Muscle of arm (tissue), 12 donors: ENCODE results near the gene FAM72D. TPM values are rescaled to one million over a fixed set of nuclear protein-coding genes. Genes with fewer than 3 reads are reported as not detected.
"Not testable (repeated sequence)": the region's sequence is repeated elsewhere in the genome, so short reads cannot be mapped to it uniquely, and the experiment has no call there.

ENCODE experiments used
- DNase-seq: peaks from one replicate; pipeline ENCODE4 v3.0.0-alpha.2; 2013
- polyA plus RNA-seq, 12 donors: library from polyadenylated mRNA; unstranded; fragments of 120-200 nt; gene quantifications; one replicate each; pipeline ENCODE4 v1.2.1, GENCODE V29; 2013; ENCODE audit not compliant: insufficient read length in 12 of 12

FAM72D gene
- polyA plus RNA-seq, 12 donors = 0.39 to 3.4 (median 1.3) TPM; not detected in 2

DNA sequence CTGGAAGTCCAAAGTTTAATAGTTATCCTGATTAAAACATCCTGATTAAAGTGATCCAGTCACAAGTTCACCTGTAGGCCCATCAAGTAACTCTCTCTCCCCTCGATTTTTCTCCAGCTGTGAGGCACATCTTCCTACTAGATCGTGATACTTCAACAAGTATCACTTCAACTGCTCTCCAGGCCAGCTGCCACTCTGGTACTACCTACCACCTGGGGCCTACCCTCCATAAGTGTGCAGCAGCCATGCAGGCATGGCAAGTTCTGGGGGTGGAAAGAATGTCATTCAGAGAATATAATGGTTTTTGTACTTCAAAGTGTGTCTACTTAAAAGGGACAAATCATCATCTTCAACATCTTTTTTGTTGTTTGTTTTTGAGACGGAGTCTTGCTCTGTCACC, 15.6 kb upstream of the FAM72D start:
- DNase-seq = not testable (repeated sequence)

DNA sequence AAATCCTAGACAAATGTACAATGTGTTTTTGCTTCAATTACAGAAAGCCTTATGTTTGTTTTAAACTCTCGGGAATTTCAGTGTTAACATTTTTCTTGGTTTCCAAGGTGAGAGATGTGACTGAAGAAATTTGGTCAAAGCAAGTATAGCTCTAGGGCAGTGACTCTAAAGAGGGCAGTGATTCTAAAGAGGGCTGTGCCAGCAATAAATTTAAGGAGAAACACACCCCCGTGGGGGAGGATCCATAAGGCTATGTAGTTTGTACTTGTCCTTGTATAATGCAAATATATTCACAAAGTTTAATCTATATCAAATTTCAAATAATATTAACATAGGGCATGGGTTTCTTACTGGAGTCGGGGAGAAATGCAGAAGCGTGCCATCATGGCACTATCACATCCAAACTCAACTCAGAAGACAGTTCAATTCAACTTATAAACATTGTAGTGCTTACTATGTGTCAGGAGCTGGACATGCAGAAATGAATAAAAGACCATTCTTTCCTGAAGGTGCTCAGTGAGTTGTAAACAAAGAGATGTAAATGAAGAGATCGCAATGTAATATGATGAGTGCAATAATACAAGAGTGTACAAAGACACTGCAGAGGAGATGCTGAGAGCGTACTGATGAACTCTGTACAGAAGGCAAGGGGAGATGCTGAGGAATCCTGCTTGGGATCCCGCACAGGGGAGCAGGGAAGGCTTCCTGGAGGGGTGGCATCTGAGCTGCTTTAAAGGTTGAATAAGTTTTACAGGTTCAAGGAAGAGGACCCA, 13.1 kb upstream of the FAM72D start:
- not testable (repeated sequence) for DNase-seq

DNA sequence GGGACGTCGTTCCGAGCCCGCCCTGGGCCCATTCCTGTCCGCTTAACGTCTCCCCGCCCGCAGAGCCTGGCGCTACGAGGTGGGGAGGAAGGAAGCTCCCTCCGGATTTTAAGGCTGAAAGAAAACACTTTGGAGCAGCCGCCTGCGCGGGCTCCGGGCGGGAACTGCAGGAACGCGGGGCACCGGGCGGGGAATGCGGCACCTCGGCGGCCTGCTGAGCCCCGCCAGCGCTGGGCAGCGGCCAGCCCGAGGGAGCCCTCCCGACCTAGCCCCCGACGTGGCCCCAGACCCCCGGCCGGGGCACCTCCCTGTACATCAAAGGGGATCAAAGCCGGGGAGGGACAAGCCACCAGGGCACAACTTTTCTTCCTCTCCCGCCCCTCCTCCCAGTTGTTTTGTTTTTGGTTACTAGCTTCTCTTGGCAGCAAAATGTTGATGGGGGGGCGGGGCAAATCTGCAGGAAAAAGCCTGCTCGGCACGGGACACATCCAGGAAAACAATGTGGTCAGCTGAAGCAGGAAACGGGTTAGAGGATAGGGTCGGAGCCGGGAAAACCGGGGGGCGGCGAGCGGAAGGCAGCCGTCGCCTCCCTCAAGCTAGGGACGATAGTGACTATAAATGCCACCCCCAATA, 2.1 kb upstream of the FAM72D start:
- DNase-seq = peak; percentile 7

DNA sequence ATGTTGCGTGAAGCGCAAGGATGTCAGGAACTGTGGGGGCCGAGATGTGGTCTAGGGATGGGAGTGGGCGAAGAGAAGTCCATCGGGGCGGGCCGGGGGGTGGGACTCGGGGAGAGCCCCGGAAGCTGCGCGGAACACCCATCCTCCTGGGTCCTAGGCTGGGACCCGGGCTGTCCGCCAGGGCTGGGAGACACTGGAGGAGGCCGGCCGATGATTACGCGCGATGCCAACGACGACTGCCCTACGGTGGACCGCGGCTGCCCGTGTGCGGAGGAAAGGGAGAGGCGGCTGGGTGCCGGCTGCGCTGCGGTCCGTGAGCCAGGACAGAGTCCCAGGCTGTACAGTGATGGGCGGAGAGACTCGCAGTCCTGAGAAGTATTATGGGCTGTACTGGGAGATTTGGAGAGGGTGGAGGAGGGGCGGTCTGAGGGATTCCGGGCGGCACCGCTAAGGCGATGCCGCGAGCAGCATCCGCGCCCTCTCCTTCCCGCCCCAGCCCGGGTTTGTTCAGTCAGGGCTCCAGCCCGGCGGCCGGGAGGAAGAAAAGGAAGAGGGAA, 1.0 kb upstream of the FAM72D start:
- DNase-seq = not testable (repeated sequence)

DNA sequence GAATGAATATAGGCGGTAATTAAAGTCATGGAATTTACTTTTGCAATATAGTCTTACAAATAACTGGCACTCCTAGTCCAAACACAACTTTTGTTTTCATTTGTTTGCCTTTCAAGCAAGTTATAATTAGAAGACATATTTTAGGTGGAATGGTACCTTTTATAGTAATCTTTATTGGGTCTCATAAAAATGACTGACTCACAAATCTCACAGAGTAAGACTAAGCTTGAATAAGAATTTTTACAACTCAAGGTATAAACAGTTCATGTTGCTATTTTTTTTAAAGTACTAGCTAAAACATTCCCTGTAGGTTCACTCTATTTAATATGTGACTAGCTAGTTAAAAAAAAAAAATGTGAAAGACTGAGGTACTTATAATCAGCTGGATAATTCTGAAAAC, 6.0 kb downstream of the FAM72D start:
- DNase-seq = not testable (repeated sequence)

DNA sequence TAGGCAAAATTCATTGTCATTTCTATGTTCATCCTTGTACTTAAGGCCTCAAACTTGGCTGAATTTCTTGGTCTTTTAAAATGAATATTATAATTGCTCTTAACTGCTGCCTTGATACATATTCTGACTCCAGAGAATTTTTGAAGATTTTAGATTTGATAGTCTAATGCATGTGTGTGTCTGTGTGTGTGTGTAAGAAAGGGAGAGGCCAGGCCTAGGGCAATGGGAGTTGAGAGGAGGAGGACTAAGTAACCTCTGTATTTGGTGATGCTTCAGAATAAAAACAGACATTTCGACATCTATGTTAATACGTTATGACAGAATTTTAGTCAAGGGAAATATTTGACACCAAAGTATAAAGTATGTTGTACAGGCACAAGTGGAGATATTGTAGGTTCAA, 7.5 kb downstream of the FAM72D start:
- not testable (repeated sequence) for DNase-seq

DNA sequence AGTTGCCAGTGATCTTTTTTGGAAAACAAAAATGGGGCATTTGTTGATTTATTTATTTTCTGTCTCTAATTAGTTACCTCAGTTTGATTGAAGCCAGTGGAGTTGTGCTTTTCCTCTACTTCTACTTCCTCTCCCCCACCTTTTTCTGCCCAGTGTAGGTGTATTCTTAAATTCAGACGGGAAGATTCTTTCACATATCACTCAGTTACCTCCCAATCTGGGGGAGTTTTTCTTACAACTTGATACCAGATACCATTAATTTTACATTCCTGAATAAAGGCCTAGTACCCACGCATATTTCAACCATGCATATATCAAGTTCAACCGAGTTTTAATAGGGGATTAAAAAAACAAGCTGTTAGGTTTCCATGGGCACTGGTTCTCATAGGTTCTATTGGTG, 15.9 kb downstream of the FAM72D start:
- not testable (repeated sequence) for DNase-seq

DNA sequence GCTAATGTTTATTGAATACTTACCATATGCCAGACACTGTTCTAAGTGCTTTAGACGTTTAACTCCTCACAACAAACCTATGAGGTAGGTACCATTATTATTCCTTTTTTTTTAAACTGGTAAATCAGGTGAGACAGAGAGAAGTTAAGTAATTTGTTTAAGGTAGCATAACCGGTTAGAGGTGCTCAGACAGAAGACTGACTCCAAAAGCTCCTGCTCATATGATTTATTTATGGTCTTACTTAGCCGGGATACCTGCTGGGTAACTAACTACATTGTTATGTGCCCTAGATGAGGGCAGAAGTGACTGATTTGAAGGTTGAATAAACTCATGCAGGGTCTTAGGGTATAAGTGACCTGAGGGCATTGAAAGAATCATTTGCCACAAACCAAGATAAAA, 16.9 kb downstream of the FAM72D start:
- not testable (repeated sequence) for DNase-seq

DNA sequence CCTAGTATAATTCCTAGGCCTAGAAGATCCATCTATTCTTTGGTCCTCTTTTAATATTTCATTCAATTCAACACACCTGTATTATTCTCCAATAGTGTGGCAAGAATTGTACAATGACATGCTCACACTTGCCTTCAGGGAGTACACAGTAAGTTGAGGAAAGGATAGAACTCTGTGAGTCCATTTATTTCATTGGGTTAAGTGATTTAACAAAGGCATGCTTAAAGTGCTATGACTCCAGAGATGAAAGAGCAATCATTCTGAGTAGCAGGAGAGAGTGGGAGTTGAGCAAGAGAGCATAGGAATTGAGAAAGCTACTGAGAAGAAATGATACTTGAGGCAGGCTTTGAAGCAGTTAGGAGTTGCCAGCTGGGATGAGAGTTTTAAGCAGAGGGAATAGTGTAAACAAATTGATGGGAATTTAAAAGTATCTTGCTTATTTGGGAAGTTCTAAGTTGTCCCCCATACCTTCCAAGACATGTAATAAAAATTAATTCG, 18.8 kb downstream of the FAM72D start:
- DNase-seq = not testable (repeated sequence)

DNA sequence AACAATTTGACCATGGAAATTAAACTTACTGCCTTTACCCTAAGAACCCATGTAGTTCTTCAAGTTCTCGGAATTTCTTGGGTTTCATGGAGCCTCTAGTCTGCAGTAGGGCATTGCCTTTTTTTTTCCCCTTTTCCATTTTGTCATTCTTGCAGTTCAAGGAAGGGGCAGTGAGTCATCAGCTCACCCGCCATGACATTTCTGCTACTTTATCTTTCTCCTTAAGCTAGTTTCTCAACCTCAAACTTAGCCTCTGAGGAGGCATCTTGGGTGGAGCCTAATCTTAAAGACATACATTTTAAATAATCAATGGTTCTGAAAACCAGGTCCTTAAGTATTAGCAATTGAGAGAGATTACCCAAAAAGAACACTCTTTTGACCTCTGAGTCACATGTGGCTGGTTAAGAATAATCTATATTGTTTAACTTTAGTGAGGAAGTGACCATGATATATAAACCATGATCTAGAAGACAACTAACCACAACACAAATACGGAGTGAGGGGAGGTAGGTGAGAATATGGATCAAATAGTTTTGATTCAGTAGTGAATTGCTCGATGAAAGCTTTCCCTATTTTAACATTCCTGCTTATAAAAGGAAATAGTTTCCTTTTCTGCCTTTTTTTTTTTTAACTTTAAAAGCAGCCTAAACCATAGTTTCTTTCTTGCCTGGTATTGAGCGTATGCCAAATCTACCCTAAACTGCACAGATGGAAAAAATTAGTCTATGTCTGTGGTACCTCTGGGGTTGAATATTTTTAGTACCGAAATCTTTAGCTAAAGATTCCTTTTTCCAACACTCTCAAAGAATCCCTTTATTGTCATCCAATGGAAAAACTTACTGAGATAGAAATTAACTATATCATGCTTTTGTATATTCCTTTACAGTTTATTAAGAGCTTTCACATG, 20.1 kb downstream of the FAM72D start:
- DNase-seq = not testable (repeated sequence)

DNA sequence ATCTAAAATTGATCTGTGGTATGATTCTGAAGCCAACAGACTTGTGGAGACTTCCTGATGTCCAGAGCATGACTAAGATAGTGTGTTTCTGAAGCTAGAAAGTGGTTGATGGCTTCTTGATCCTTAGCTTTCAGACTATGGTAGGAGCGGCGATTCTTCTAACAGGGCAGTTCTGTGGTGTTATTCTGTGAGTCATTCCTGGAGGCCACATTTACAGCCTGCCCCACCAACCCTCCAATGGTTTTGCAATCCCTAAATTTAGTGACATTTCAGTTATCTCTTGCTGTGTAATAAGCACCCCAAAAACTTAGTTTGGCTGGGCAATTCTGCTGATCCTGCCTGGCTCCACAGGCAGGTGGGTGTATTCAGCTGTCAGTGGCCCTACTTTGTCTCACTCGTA, 24.1 kb downstream of the FAM72D start:
- DNase-seq = not testable (repeated sequence)

DNA sequence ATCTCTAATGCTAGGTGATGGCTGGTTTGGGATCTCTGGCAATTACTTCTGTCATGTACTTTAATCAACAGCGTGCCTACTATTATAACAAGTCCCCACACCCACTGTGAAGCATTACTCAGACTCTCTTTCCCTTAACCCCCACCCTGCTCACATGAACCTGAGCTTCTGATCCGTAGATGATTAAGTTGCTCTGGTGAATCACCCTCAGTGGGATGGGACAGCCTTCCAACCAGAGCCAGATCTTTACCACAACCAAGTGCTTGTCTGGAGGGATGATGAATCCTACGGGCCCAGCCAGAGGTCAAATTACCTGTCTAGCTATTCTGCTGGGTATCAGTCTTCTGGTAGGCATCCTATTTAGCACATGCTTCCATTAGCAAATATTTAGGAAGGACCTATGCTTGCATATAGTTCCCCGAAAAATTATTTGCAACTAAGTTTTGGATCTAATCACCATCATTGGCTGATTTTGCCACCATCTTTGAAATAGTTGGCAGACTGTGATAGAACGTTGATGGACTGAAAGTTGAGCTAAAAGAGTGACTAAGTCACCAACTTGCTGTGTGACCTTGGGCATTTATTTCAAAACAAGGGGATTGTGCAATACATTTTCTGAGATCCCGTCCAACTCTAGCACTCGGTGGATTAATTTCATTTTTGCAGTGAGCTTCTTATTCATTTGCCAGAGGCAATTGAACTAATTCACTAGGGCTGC, 26.7 kb downstream of the FAM72D start:
- not testable (repeated sequence) for DNase-seq

DNA sequence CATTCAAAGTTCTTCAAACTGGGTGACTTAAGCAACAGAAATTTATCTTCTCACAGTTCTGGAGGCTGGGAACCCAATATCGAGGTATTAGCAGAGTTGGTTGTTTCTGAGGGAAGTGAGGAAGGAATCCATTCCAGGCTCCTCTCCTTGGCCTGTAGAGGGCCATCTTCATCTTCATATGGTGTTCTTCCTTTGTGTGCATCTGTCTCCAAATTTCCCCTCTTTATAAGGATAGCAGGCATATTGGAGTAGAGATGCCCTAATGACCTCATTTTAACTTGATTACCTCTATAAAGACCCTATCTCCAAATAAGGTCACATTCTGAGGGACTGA, 27.3 kb downstream of the FAM72D start:
- not testable (repeated sequence) for DNase-seq

DNA sequence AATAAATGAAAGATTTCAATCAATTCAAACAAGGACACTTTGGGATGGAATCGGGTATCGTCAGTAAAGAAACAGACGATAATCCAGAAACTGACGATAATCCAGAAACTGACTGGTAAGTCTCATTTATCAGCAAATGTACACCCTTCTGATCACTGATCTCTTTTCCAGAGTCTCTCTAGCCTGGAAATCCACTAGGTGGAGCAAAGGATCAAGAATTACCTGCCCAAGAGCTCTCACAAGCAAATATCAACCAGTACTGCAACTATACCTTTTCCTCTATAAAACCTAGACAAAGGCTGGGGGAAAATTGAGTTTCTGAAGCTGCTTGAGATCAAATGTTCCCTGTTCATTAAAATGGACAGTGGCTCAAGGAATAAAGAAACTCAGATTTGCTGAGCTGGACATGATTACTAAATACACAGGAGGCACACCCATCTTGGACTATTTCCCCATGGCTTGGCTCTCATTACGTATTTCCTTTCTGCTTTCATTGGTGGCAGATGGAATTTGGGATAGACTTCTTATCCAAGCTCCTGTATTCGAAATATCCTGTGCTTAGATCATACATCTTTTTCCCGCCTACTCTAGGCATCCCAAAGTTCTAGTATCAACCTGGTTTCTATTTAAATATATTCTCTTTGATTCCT, 28.3 kb downstream of the FAM72D start:
- DNase-seq = not testable (repeated sequence)

DNA sequence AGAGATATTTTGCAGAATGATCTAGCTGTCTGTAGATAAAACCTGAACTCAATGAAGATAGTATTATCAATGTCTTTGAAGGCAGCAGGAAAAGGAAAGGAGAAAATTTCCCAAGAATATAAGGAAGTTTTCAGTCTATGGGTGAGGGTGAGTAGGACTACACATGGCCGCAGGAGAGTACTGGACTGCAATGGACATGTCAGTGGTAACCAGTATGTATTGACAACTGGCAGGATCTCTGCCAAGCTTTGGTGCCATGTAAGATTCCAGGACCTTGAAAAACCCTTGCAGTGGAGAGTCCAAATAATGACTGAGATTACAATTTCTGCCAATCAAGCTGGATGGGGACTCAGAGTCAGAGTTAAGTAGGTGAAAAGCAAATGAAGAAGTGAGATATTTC, 29.3 kb downstream of the FAM72D start:
- DNase-seq = not testable (repeated sequence)

DNA sequence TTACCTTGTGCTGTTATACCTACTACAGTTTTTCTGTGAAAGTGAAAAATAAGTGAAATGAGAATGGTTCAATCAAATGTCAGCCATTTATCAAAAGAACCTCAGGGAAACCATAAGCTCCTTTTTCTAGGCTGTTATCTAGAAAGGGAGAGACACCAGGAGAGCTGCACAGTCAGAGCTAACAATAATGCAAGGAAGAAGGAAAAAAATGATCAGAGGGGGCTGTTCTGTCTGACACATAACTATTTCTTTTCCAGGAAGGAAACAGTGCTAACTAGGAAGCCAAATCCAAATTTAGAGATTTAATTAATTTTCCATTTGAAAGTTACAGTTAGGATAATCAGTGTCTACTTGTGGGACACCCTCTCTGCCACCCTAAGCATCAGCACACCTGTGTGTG, 31.4 kb downstream of the FAM72D start:
- not testable (repeated sequence) for DNase-seq

DNA sequence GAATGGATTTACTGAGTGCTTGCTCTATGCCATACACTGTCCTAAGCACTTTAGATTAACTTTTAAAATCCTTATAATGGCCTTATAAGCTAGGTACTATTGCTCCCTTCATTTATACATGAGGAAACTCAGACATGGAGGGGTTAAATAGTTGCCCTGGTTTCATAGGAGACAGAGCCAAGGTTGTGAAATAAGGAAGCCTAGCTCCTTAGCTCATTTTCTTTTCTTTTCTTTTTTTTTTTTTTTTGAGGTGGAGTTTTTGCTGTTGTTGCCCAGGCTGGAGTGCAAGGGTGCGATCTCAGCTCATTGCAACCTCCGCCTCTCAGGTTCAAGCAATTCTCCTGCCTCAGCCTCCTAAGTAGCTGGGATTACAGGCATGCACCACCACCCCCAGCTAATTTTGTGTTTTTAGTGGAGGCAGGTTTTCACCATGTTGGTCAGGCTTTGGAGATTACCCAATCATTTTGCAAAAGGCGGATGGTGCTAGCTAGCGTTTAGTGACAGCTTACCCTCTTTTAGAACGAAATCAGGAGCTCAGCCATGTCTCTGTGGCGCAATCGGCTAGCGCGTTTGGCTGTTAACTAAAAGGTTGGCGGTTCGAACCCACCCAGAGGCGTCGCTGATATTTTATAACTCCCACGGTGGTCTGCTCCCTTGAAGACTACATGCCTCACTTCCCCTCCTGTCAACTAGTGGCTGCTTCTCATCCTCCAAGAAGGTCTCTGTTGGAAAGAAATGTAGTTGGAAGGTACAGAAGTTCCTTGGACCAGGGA, 33.1 kb downstream of the FAM72D start:
- not testable (repeated sequence) for DNase-seq

DNA sequence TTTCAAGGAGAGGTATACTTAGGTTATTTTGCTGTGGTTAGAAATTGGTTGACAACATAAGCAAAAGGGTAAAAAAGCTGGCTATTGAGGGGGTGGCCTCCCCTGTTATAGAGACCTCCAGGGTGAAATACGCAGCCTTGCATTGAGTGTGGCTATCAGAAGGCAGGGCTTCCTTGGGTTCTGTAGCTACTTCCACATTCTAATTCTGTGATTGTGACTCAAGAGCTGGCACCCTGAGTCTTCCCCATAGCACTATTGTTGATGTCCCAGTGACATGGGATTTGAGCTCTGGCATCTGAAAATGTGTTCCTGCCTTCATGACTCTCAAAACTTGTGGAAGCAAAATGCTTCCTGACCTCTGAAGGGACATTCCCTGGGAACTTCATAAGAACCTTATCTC, 38.7 kb downstream of the FAM72D start:
- not testable (repeated sequence) for DNase-seq

DNA sequence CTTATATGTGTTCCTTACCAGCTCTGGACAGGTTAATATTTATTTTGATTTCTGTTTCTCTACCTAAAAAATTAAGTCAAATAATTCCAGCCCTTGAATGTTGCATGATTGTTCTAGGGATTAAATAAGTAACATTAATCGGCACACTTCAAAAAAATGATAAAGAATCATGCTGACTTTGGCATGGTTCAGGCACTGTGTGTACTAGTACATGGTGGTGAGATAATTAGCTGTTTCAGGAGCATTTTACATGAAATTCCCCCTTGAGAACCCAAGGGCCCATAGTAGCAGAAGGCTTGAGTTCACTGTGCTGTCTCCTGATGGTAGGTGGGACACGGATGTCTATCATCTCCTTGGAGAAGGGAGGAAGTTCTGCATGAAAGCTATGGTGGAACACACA, 44.8 kb downstream of the FAM72D start:
- not testable (repeated sequence) for DNase-seq
